ENCODE results near the gene SAGE1. TPM values are rescaled to one million over a fixed set of nuclear protein-coding genes. Genes with fewer than 3 reads are reported as not detected.

SAGE1 gene
- total RNA-seq, 1 experiment from 2014 or later: not detected

DNA sequence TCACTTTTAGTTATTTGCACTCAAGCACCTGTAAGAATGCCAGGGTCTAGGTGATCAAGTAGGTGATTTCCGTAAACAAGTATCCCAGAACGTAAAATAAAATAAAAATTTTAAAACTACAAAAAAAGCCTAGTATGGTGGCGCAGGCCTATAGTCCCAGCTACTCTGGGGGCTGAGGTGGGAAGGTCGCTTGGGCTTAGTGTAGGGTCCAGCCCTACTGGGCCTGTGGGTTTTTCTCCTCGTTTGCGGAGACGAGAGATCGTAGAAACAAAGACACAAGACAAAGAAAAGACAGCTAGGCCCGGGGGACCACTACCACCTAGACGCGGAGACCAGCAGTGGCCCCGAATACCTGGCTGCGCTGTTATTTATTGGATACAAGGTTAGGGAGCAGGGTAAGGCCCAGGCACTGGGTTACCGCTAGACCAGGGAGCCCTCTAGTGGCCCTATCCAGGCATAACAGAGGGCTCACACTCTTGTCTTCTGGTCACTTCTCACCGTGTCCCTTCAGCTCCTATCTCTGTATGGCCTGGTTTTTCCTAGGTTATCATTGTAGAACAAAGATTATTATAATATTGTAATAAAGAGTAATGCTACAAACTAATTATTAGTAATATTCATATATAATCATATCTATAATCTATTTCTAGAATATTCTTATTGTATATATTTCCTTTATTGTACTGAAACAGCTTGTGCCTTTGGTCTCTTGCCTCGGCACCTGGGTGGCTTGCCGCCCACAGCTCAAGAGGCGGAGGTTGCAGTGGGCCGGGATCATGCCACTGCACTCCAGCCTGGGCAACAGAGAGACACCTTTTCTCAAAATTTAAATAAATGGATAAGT is 38.4 kb downstream of the SAGE1 start:
- Histone ChIP-seq H3K4me3 (replicated peaks in 1 of 2; ENCODE audit: low read depth in 1 of 2, low read length in 2 of 2) (no peak overlapping the region), H3K4me1 (ENCODE audit: control insufficient read depth in 1 of 2, insufficient read depth in 2 of 2, low read length in 2 of 2) (no peaks in the 10 kb centered on the region), H3K27ac (ENCODE audit: low read depth, low read length) (no peak overlapping the region), H3K9me2 (ENCODE audit: insufficient read depth) (no peaks in the 10 kb centered on the region), H3K9me3 (ENCODE audit: control insufficient read depth in 1 of 2, insufficient read depth in 1 of 2, low read depth in 1 of 2, low read length in 2 of 2) (no peaks in the 10 kb centered on the region), H3K36me3 (ENCODE audit: control insufficient read depth in 1 of 2, insufficient read depth in 2 of 2, low read length in 2 of 2) (no peaks in the 10 kb centered on the region), H3K79me2 (ENCODE audit: insufficient read depth, low read length) (no peaks in the 10 kb centered on the region), H2AFZ (ENCODE audit: low read depth, low read length, poor library complexity, severe bottlenecking) (no peak overlapping the region), H4K20me1 (ENCODE audit: insufficient read depth) (no peaks in the 10 kb centered on the region), H3K4me2 (ENCODE audit: low read length) (no peak overlapping the region), H3K27me3 (ENCODE audit: insufficient read depth, low read length) (no peaks in the 10 kb centered on the region), H3K9ac (ENCODE audit: low read length) (no peak overlapping the region)
- RAD21 ChIA-PET (ENCODE audit: low non-redundant PET in 1 of 2, low total read pairs in 2 of 2, uncharacterized antibody in 2 of 2, unreplicated experiment in 2 of 2): no interaction called here
- DNase-seq (ENCODE audit: low read depth, low spot score) (peak; percentile 6), ATAC-seq (peak; percentile 90)
- POLR2A ChIA-PET: no interaction called here
- TF ChIP-seq EGR1 (IDR thresholded peaks at IDR 0.05; ENCODE audit: low read depth) (no peak), POLR2A (IDR thresholded peaks at IDR 0.05; ENCODE audit: borderline replicate concordance, extremely low read depth, insufficient read depth, insufficient read length) (no peak), ZFX (IDR thresholded peaks at IDR 0.05) (no peak), TCF7L2 (IDR thresholded peaks at IDR 0.05; ENCODE audit: borderline replicate concordance, extremely low read depth, insufficient read depth, insufficient read length) (no peak), ELF1 (IDR thresholded peaks at IDR 0.05; ENCODE audit: borderline replicate concordance, low read depth) (no peak), YY1 (IDR thresholded peaks at IDR 0.05; ENCODE audit: extremely low read depth, insufficient replicate concordance, low read depth, low read length) (no peak), SRF (IDR thresholded peaks at IDR 0.05; ENCODE audit: low read depth) (no peak), CBX3 (IDR thresholded peaks at IDR 0.05; ENCODE audit: low read depth) (no peak), RAD21 (IDR thresholded peaks at IDR 0.05; ENCODE audit: low read depth) (peak; percentile 51), CTCF (IDR thresholded peaks at IDR 0.05 in 2 of 3, conservative IDR thresholded peaks at IDR 0.05 in 1 of 3; ENCODE audit: borderline replicate concordance in 1 of 3, insufficient read depth in 1 of 3, low read depth in 2 of 3, low read length in 2 of 3) (peak; percentile 52 to 60 (median 54)), SIN3A (IDR thresholded peaks at IDR 0.05; ENCODE audit: low read depth) (no peak), JUND (IDR thresholded peaks at IDR 0.05) (no peak), FOSL1 (IDR thresholded peaks at IDR 0.05; ENCODE audit: low read depth) (no peak)
- TF ChIP-seq, protein P1, sequence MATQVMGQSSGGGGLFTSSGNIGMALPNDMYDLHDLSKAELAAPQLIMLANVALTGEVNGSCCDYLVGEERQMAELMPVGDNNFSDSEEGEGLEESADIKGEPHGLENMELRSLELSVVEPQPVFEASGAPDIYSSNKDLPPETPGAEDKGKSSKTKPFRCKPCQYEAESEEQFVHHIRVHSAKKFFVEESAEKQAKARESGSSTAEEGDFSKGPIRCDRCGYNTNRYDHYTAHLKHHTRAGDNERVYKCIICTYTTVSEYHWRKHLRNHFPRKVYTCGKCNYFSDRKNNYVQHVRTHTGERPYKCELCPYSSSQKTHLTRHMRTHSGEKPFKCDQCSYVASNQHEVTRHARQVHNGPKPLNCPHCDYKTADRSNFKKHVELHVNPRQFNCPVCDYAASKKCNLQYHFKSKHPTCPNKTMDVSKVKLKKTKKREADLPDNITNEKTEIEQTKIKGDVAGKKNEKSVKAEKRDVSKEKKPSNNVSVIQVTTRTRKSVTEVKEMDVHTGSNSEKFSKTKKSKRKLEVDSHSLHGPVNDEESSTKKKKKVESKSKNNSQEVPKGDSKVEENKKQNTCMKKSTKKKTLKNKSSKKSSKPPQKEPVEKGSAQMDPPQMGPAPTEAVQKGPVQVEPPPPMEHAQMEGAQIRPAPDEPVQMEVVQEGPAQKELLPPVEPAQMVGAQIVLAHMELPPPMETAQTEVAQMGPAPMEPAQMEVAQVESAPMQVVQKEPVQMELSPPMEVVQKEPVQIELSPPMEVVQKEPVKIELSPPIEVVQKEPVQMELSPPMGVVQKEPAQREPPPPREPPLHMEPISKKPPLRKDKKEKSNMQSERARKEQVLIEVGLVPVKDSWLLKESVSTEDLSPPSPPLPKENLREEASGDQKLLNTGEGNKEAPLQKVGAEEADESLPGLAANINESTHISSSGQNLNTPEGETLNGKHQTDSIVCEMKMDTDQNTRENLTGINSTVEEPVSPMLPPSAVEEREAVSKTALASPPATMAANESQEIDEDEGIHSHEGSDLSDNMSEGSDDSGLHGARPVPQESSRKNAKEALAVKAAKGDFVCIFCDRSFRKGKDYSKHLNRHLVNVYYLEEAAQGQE (IDR thresholded peaks at IDR 0.05; ENCODE audit: low read depth): no peak
- CTCF ChIA-PET: interaction anchor here (0.9 to 1.5 kb wide), 4 partner anchors 9 to 306 kb away, joined by 4 to 6 read pairs (median 5); no protein-coding TSS in a partner anchor
- intact Hi-C loops (cut with micrococcal nuclease): loop anchor here (5.0 kb wide), 1 partner anchor 300 kb away; no protein-coding TSS in a partner anchor
- BruUV-seq (replicated peaks): no TSS peak

All from HCT116 (cell line).